Measurements from ENCODE around the gene COX6B2.
A peak's percentile ranks its signal among the peaks of the same experiment; 100 is the strongest.

The COX6B2 gene

GRCh38 chr19:55366790-55367189 lies 12.3 kb upstream of the COX6B2 start:
- Histone ChIP-seq H3K4me3 (no peak overlapping the region), H3K27ac (no peak overlapping the region)

- Histone ChIP-seq H3K27ac (no peak overlapping the region), H3K4me3 (no peak overlapping the region)
These were observed 11.4 kb upstream of the COX6B2 start for GRCh38 chr19:55365964-55366363.

- Histone ChIP-seq H3K27ac (no peak overlapping the region), H3K4me3 (no peak overlapping the region)
These were observed 10.7 kb upstream of the COX6B2 start for GRCh38 chr19:55365245-55365644.

GRCh38 chr19:55362990-55363716 lies 8.6 kb upstream of the COX6B2 start, which contains the start of gene GARIN5B:
GARIN5B (minus strand) TSS chr19:55363260; CDS start chr19:55363066, 194 bp downstream.
- Histone ChIP-seq H3K4me3 (no peak within 1 kb of the TSS), H3K27ac (no peak within 1 kb of the TSS)

GRCh38 chr19:55362174-55362989 lies 7.9 kb upstream of the COX6B2 start:
- Histone ChIP-seq H3K27ac (no peak overlapping the region), H3K4me3 (no peak overlapping the region)

- H3K27ac ChIP-seq = no peak overlapping the region
These were observed 6.4 kb upstream of the COX6B2 start for GRCh38 chr19:55360902-55361301.

GRCh38 chr19:55358943-55359908 lies 4.7 kb upstream of the COX6B2 start:
- Histone ChIP-seq H3K4me3 (no peak overlapping the region), H3K27ac (no peak overlapping the region)

More at GRCh38 chr19:55360902-55361301, 6.4 kb upstream of the COX6B2 start:
- H3K4me3 ChIP-seq = no peak overlapping the region

GRCh38 chr19:55358493-55358892 lies 4.0 kb upstream of the COX6B2 start:
- Histone ChIP-seq H3K27ac (no peak overlapping the region), H3K4me3 (no peak overlapping the region)

GRCh38 chr19:55355213-55355821 lies 798 bp upstream of the COX6B2 start:
- Histone ChIP-seq H3K27ac (no peak overlapping the region), H3K4me3 (no peak overlapping the region)

- H3K4me3 ChIP-seq = peak overlapping the region in 6 of 7 experiments; percentile 17 to 41 (median 30)
- peak overlapping the region in 2 of 21 experiments; percentile 9 to 16 for H3K27ac ChIP-seq
These were observed 469 bp downstream of the COX6B2 start for GRCh38 chr19:55353803-55354697.

GRCh38 chr19:55353356-55353802 lies 1.1 kb downstream of the COX6B2 start:
- Histone ChIP-seq H3K4me3 (peak overlapping the region in 6 of 7 experiments; percentile 17 to 41 (median 30)), H3K27ac (peak overlapping the region in 1 of 21 experiments; percentile 16)

- no peak overlapping the region for H3K4me3 ChIP-seq
- H3K27ac ChIP-seq = no peak overlapping the region
These were observed 1.9 kb downstream of the COX6B2 start for GRCh38 chr19:55352549-55353145.

GRCh38 chr19:55352040-55352439 lies 2.5 kb downstream of the COX6B2 start:
- Histone ChIP-seq H3K4me3 (no peak overlapping the region), H3K27ac (no peak overlapping the region)

- Histone ChIP-seq H3K27ac (no peak overlapping the region), H3K4me3 (no peak overlapping the region)
These were observed 3.8 kb downstream of the COX6B2 start for GRCh38 chr19:55350620-55351315.

GRCh38 chr19:55348317-55349034 lies 6.0 kb downstream of the COX6B2 start:
- H3K27ac ChIP-seq = no peak overlapping the region
- H3K4me3 ChIP-seq = no peak overlapping the region

GRCh38 chr19:55347442-55348009 lies 7.0 kb downstream of the COX6B2 start:
- Histone ChIP-seq H3K4me3 (no peak overlapping the region), H3K27ac (no peak overlapping the region)

Measured in skin epidermis (tissue), 12 donors.